ENCODE data around the gene CELF4.

DNA sequence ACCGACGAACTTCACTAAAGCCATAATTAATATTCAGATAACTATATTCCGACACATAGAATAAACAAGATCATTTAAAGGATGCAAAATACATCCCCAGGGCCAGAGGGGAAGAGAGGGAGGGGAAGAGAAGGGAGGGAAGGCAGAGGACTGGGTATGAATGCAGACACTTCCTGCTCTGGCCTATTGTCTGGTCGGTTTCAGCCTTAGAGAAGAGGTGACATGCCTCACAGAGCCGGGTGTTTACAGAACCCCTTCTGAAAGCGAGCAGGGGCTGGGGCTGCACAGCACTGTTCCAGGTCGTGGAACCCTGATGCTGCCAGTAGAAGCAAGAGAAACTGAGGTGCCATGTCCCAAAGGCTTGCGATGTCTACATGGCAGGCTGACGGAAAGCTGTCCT lies 31.0 kb downstream of the CELF4 start:
- TF ChIP-seq POLR2A (IDR thresholded peaks at IDR 0.05; ENCODE audit: low read depth, low read length) (no peak), MAZ (IDR thresholded peaks at IDR 0.05; ENCODE audit: borderline replicate concordance, low read depth, low read length) (no peak), BHLHE40 (IDR thresholded peaks at IDR 0.05; ENCODE audit: low read depth, low read length) (no peak), SMC3 (IDR thresholded peaks at IDR 0.05; ENCODE audit: low read depth, low read length) (no peak)
- TF ChIP-seq, protein P1, sequence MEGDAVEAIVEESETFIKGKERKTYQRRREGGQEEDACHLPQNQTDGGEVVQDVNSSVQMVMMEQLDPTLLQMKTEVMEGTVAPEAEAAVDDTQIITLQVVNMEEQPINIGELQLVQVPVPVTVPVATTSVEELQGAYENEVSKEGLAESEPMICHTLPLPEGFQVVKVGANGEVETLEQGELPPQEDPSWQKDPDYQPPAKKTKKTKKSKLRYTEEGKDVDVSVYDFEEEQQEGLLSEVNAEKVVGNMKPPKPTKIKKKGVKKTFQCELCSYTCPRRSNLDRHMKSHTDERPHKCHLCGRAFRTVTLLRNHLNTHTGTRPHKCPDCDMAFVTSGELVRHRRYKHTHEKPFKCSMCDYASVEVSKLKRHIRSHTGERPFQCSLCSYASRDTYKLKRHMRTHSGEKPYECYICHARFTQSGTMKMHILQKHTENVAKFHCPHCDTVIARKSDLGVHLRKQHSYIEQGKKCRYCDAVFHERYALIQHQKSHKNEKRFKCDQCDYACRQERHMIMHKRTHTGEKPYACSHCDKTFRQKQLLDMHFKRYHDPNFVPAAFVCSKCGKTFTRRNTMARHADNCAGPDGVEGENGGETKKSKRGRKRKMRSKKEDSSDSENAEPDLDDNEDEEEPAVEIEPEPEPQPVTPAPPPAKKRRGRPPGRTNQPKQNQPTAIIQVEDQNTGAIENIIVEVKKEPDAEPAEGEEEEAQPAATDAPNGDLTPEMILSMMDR (conservative IDR thresholded peaks at IDR 0.05; ENCODE audit: low read depth, low read length), result no peak
- TF ChIP-seq, protein P2, sequence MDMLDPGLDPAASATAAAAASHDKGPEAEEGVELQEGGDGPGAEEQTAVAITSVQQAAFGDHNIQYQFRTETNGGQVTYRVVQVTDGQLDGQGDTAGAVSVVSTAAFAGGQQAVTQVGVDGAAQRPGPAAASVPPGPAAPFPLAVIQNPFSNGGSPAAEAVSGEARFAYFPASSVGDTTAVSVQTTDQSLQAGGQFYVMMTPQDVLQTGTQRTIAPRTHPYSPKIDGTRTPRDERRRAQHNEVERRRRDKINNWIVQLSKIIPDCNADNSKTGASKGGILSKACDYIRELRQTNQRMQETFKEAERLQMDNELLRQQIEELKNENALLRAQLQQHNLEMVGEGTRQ (IDR thresholded peaks at IDR 0.05; ENCODE audit: low read depth, low read length), result no peak
